GM19467 (cell line): Measurements from ENCODE around the gene EPN2.

ENCODE experiments used
- ATAC-seq: cut with Tn5 transposase; IDR thresholded peaks from one replicate; pipeline ENCODE4 v1.9.1; 2021; ENCODE audit warnings: mild to moderate bottlenecking, moderate library complexity; ENCODE audit not compliant: unreplicated experiment

The EPN2 gene

GRCh38 chr17:19238167-19238505 lies 970 bp downstream of the EPN2 start:
- no peak for ATAC-seq

- ATAC-seq, result no peak
Measured at GRCh38 chr17:19239544-19239943, 2.4 kb downstream of the EPN2 start.

- ATAC-seq, result no peak
Measured at GRCh38 chr17:19242323-19242722, 5.2 kb downstream of the EPN2 start.

- ATAC-seq, result no peak
Measured at GRCh38 chr17:19242926-19243325, 5.8 kb downstream of the EPN2 start.

- ATAC-seq, result no peak
Measured at GRCh38 chr17:19243838-19244237, 6.7 kb downstream of the EPN2 start.

GRCh38 chr17:19244357-19244756 lies 7.2 kb downstream of the EPN2 start:
- no peak for ATAC-seq

- ATAC-seq, result no peak
Measured at GRCh38 chr17:19244781-19245180, 7.6 kb downstream of the EPN2 start.

- no peak for ATAC-seq
Measured at GRCh38 chr17:19247473-19247872, 10.3 kb downstream of the EPN2 start.

- ATAC-seq, result no peak
Measured at GRCh38 chr17:19248151-19248927, 11.2 kb downstream of the EPN2 start.

- no peak for ATAC-seq
Measured at GRCh38 chr17:19248928-19249574, 11.9 kb downstream of the EPN2 start.

GRCh38 chr17:19249681-19250080 lies 12.5 kb downstream of the EPN2 start:
- no peak for ATAC-seq

GRCh38 chr17:19250421-19251173 lies 13.4 kb downstream of the EPN2 start:
- ATAC-seq, result no peak

GRCh38 chr17:19253112-19253511 lies 15.9 kb downstream of the EPN2 start:
- ATAC-seq, result no peak

- ATAC-seq, result no peak
Measured at GRCh38 chr17:19254651-19255050, 17.5 kb downstream of the EPN2 start.

- no peak for ATAC-seq
Measured at GRCh38 chr17:19255279-19255678, 18.1 kb downstream of the EPN2 start.

- ATAC-seq, result no peak
Measured at GRCh38 chr17:19258371-19258770, 21.2 kb downstream of the EPN2 start.

GRCh38 chr17:19260958-19261357 lies 23.8 kb downstream of the EPN2 start:
- no peak for ATAC-seq

GRCh38 chr17:19261426-19261825 lies 24.3 kb downstream of the EPN2 start:
- ATAC-seq, result no peak

- ATAC-seq, result no peak
Measured at GRCh38 chr17:19262650-19263631, 25.8 kb downstream of the EPN2 start.

- ATAC-seq, result no peak
Measured at GRCh38 chr17:19263641-19264051, 26.5 kb downstream of the EPN2 start.

GRCh38 chr17:19264268-19264667 lies 27.1 kb downstream of the EPN2 start:
- ATAC-seq, result no peak
